SK-N-SH treated with all-trans-retinoic acid at 6 μM for 48 hours (cell line): ENCODE data around the gene PTPRT.

Experiments used
- ARNTL ChIP-seq: fragments of 450-650 bp; formaldehyde crosslinking; IDR thresholded peaks from 2 replicates; pipeline ENCODE4 v1.5.0; 2020; ENCODE audit warnings: low read depth, mild to moderate bottlenecking, moderate library complexity, borderline replicate concordance
- BACH2 ChIP-seq: fragments of 250-450 bp; sonication (Bioruptor Pico); IDR thresholded peaks from 2 replicates; pipeline ENCODE4 v1.9.0; 2021; ENCODE audit warnings: mild to moderate bottlenecking, borderline replicate concordance
- CSDC2 ChIP-seq: fragments of 250-450 bp; sonication (Bioruptor Pico); IDR thresholded peaks from 2 replicates; pipeline ENCODE4 v1.5.0; 2020; ENCODE audit warnings: mild to moderate bottlenecking, moderate library complexity
- GLIS3 ChIP-seq: fragments of 250-450 bp; sonication (Bioruptor Pico); IDR thresholded peaks from 2 replicates; pipeline ENCODE4 v1.5.0; 2020; ENCODE audit warnings: mild to moderate bottlenecking, moderate library complexity
- ISL1 ChIP-seq: fragments of 250-450 bp; sonication (Bioruptor Pico); IDR thresholded peaks from 2 replicates; pipeline ENCODE4 v2.1.2; 2022; ENCODE audit warnings: mild to moderate bottlenecking, moderate library complexity
- PATZ1 ChIP-seq: fragments of 250-450 bp; sonication (Bioruptor Pico); IDR thresholded peaks from 2 replicates; pipeline ENCODE4 v1.8.0; 2020; ENCODE audit warnings: mild to moderate bottlenecking, moderate library complexity, borderline replicate concordance
- POU6F1 ChIP-seq: fragments of 250-450 bp; sonication (Bioruptor Pico); IDR thresholded peaks from 2 replicates; pipeline ENCODE4 v1.8.0; 2021; ENCODE audit warnings: low read depth, mild to moderate bottlenecking, moderate library complexity, borderline replicate concordance
- TOX ChIP-seq: fragments of 250-450 bp; sonication (Bioruptor Pico); IDR thresholded peaks from 2 replicates; pipeline ENCODE4 v1.8.0; 2021; ENCODE audit warnings: mild to moderate bottlenecking, moderate library complexity, borderline replicate concordance
- ZC3H10 ChIP-seq: fragments of 250-450 bp; sonication (Bioruptor Pico); IDR thresholded peaks from 2 replicates; pipeline ENCODE4 v1.5.1; 2021; ENCODE audit warnings: mild to moderate bottlenecking, moderate library complexity
- ZFP3 ChIP-seq: fragments of 250-450 bp; sonication (Bioruptor Pico); IDR thresholded peaks from 2 replicates; pipeline ENCODE4 v1.5.0; 2020; ENCODE audit warnings: mild to moderate bottlenecking, moderate library complexity
- ZFP30 ChIP-seq: fragments of 450-650 bp; formaldehyde crosslinking; IDR thresholded peaks from 2 replicates; pipeline ENCODE4 v1.5.0; 2022; ENCODE audit warnings: mild to moderate bottlenecking, moderate library complexity
- ZNF565 ChIP-seq: fragments of 450-650 bp; formaldehyde crosslinking; conservative IDR thresholded peaks from 2 replicates; pipeline ENCODE4 v1.5.0; 2020; ENCODE audit warnings: low read depth, mild to moderate bottlenecking, moderate library complexity

- TF ChIP-seq GLIS3 (CRISPR knock-in tag) (no peak), ZFP30 (CRISPR knock-in tag) (no peak), POU6F1 (CRISPR knock-in tag) (no peak), PATZ1 (CRISPR knock-in tag) (no peak), ISL1 (CRISPR knock-in tag) (no peak), BACH2 (CRISPR knock-in tag) (no peak), CSDC2 (CRISPR knock-in tag) (no peak), ZFP3 (CRISPR knock-in tag) (no peak), ARNTL (CRISPR knock-in tag) (no peak), ZNF565 (CRISPR knock-in tag) (no peak), ZC3H10 (CRISPR knock-in tag) (no peak), TOX (CRISPR knock-in tag) (no peak)
Observed at GRCh38 chr20:42429761-42430458, 759.8 kb downstream of the PTPRT start.
